ENCODE results near the gene RTKN. TPM values are rescaled to one million over a fixed set of nuclear protein-coding genes. Genes with fewer than 3 reads are reported as not detected.
A peak's percentile ranks its signal among the peaks of the same experiment; 100 is the strongest.
"Not testable (repeated sequence)": the region's sequence is repeated elsewhere in the genome, so short reads cannot be mapped to it uniquely, and the experiment has no call there.

The RTKN gene
- total RNA-seq, 1 donor from 2014 or later = 88.4 TPM

GRCh38 chr2:74447230-74447999, 5.7 kb upstream of the RTKN start:
- TF ChIP-seq CTCF (IDR thresholded peaks at IDR 0.05; ENCODE audit: insufficient read depth, low read length, poor library complexity, severe bottlenecking) = no peak

GRCh38 chr2:74444498-74445318, 3.0 kb upstream of the RTKN start:
- no peaks in the 10 kb centered on the region for H3K36me3 ChIP-seq (ENCODE audit: control insufficient read depth, insufficient read depth, low read length)
- no peaks in the 10 kb centered on the region for H3K27me3 ChIP-seq (ENCODE audit: control insufficient read depth, insufficient read depth, low read length)
- TF ChIP-seq CTCF (IDR thresholded peaks at IDR 0.05; ENCODE audit: insufficient read depth, low read length, poor library complexity, severe bottlenecking) = no peak
- H3K4me3 ChIP-seq (ENCODE audit: low read depth, low read length) = no peak overlapping the region
- no peak for DNase-seq (ENCODE audit: low read depth)

More at GRCh38 chr2:74447230-74447999, 5.7 kb upstream of the RTKN start:
- Histone ChIP-seq H3K4me3 (ENCODE audit: low read depth, low read length) (no peak overlapping the region), H3K27me3 (ENCODE audit: control insufficient read depth, insufficient read depth, low read length) (no peaks in the 10 kb centered on the region), H3K36me3 (ENCODE audit: control insufficient read depth, insufficient read depth, low read length) (no peaks in the 10 kb centered on the region)
- DNase-seq (ENCODE audit: low read depth) = no peak

- not testable (repeated sequence) for H3K27me3 ChIP-seq (ENCODE audit: control insufficient read depth, insufficient read depth, low read length); DNase-seq (ENCODE audit: low read depth); H3K36me3 ChIP-seq (ENCODE audit: control insufficient read depth, insufficient read depth, low read length)
- peak overlapping the region; percentile 72 for H3K4me3 ChIP-seq (ENCODE audit: low read depth, low read length)
These were observed 953 bp upstream of the RTKN start for GRCh38 chr2:74442483-74443297.

GRCh38 chr2:74441170-74441689, 507 bp downstream of the RTKN start:
- Histone ChIP-seq H3K4me3 (ENCODE audit: low read depth, low read length) (peak overlapping the region; percentile 72), H3K27me3 (ENCODE audit: control insufficient read depth, insufficient read depth, low read length) (no peaks in the 10 kb centered on the region), H3K36me3 (ENCODE audit: control insufficient read depth, insufficient read depth, low read length) (no peaks in the 10 kb centered on the region)
- TF ChIP-seq CTCF (IDR thresholded peaks at IDR 0.05; ENCODE audit: insufficient read depth, low read length, poor library complexity, severe bottlenecking) = no peak
- no peak for DNase-seq (ENCODE audit: low read depth)

- no peaks in the 10 kb centered on the region for H3K27me3 ChIP-seq (ENCODE audit: control insufficient read depth, insufficient read depth, low read length)
- no peaks in the 10 kb centered on the region for H3K36me3 ChIP-seq (ENCODE audit: control insufficient read depth, insufficient read depth, low read length)
- H3K4me3 ChIP-seq (ENCODE audit: low read depth, low read length) = peak overlapping the region; percentile 72
- no peak for DNase-seq (ENCODE audit: low read depth)
- TF ChIP-seq CTCF (IDR thresholded peaks at IDR 0.05; ENCODE audit: insufficient read depth, low read length, poor library complexity, severe bottlenecking) = peak; percentile 16
These were observed 1.2 kb downstream of the RTKN start for GRCh38 chr2:74440378-74441169.
